OCI-LY7 (cell line): ENCODE measurements around the gene HDGFL3. TPM values are rescaled to one million over a fixed set of nuclear protein-coding genes. Genes with fewer than 3 reads are reported as not detected.

Source experiments
- BruUV-seq: library from RNA; stranded (reverse); fragments of 400-500 nt; replicated peaks from 2 replicates; lab custom pipeline; 2021; lab: Mats Ljungman, UMichigan
- CTCF ChIA-PET: fragments of 300-600 bp; sonication (Branson Sonifier 250); formaldehyde crosslinking; loops from one replicate; lab custom pipeline; 2022; ENCODE audit warnings: antibody characterized with exemption; ENCODE audit not compliant: unreplicated experiment; lab: Charles Lee
- POLR2A ChIA-PET: fragments of 300-600 bp; sonication (Branson Sonifier 250); formaldehyde crosslinking; loops from one replicate; lab custom pipeline; 2022; ENCODE audit warnings: antibody characterized with exemption; lab: Charles Lee
- DNase-seq: peaks from one replicate; pipeline ENCODE4 v3.0.0-alpha.2; 2015; ENCODE audit warnings: low spot score
- H2AFZ ChIP-seq: fragments of 200-600 bp; sonication (generic), shearing (Covaris generic); 2 replicates; pipeline ENCODE4 v1.6.1; 2014; ENCODE audit warnings: mild to moderate bottlenecking, antibody characterized with exemption, low read length, moderate library complexity
- H3K27ac ChIP-seq: fragments of 200-600 bp; sonication (generic); 2 replicates; pipeline ENCODE4 v1.5.1; 2014; ENCODE audit warnings: mixed run types, low read depth, mild to moderate bottlenecking, moderate library complexity, low read length, inconsistent platforms; ENCODE audit not compliant: poor library complexity, severe bottlenecking
- H3K36me3 ChIP-seq: fragments of 200-600 bp; sonication (generic); 2 replicates; pipeline ENCODE4 v1.6.1; 2014; ENCODE audit warnings: mild to moderate bottlenecking, antibody characterized with exemption, low read length, moderate library complexity, mixed read lengths; ENCODE audit not compliant: insufficient read depth
- H3K4me1 ChIP-seq: fragments of 200-600 bp; sonication (generic); 2 replicates; pipeline ENCODE4 v1.5.1; 2014; ENCODE audit warnings: mild to moderate bottlenecking, low read length; ENCODE audit not compliant: insufficient read depth, poor library complexity, severe bottlenecking
- H3K4me2 ChIP-seq: fragments of 200-600 bp; sonication (generic); 2 replicates; pipeline ENCODE4 v1.6.1; 2014; ENCODE audit warnings: mild to moderate bottlenecking, low read length
- H3K4me3 ChIP-seq: fragments of 200-600 bp; sonication (generic); 2 replicates; pipeline ENCODE4 v1.5.1; 2014; ENCODE audit warnings: mild to moderate bottlenecking, low read depth, low read length; ENCODE audit not compliant: poor library complexity, severe bottlenecking
- H3K79me2 ChIP-seq: fragments of 200-600 bp; sonication (generic); 2 replicates; pipeline ENCODE4 v1.6.1; 2016; ENCODE audit warnings: low read depth, mild to moderate bottlenecking, low read length, moderate library complexity, mixed read lengths; ENCODE audit not compliant: insufficient read depth
- H3K9me2 ChIP-seq: fragments of 200-600 bp; sonication (generic); 2 replicates; pipeline ENCODE4 v1.6.1; 2016; ENCODE audit warnings: mild to moderate bottlenecking, low read length, mixed read lengths; ENCODE audit not compliant: insufficient read depth
- H3K9me3 ChIP-seq: fragments of 200-600 bp; sonication (generic); 2 replicates; pipeline ENCODE4 v1.6.1; 2014; ENCODE audit warnings: mild to moderate bottlenecking, mixed run types, low read length, mixed read lengths
- H4K20me1 ChIP-seq: fragments of 200-600 bp; sonication (generic); 2 replicates; pipeline ENCODE4 v1.6.1; 2014; ENCODE audit warnings: mild to moderate bottlenecking, antibody characterized with exemption, low read length, moderate library complexity, mixed read lengths; ENCODE audit not compliant: insufficient read depth
- CTCF ChIP-seq: fragments of 200-600 bp; sonication (generic); conservative IDR thresholded peaks from 2 replicates; pipeline ENCODE4 v1.5.1; 2014; ENCODE audit warnings: mild to moderate bottlenecking, antibody characterized with exemption, low read length, moderate library complexity, mixed read lengths
- EZH2phosphoT487 ChIP-seq: fragments of 200-600 bp; sonication (generic); IDR thresholded peaks from 2 replicates; pipeline ENCODE4 v1.6.1; 2018; ENCODE audit warnings: low read depth, borderline replicate concordance, mild to moderate bottlenecking, mixed run types, antibody characterized with exemption, low read length, moderate library complexity, mixed read lengths
- intact Hi-C: fragments of 100-400 bp; cut with micrococcal nuclease; formaldehyde crosslinking; loops from one replicate; pipeline ENCODE4 v1.10.0; 2022; ENCODE audit not compliant: unreplicated experiment
- total RNA-seq, 2 experiments: library from RNA; depleted of rRNA in 1 of 2; stranded (reverse); fragments of >200 nt in 1 of 2; shearing (Covaris generic) in 1 of 2; gene quantifications; 2 replicates each; pipeline ENCODE4 v1.2.3, GENCODE V29; 2014 to 2022

Gene HDGFL3
- total RNA-seq, 2 experiments from 2014 or later, result 29.3 to 74.4 TPM

- H3K79me2 ChIP-seq, result no peaks in the 10 kb centered on the region
- ChIA-PET POLR2A (interaction anchor here (0.7 to 3.0 kb wide), 5 partner anchors 8 to 160 kb away, joined by 3 to 17 read pairs (median 3); partner anchors contain the start of gene BTBD1), CTCF (interaction anchor here (0.6 kb wide), 1 partner anchor 136 kb away, joined by 3 read pairs; no protein-coding TSS in a partner anchor)
- no peaks in the 10 kb centered on the region for H3K36me3 ChIP-seq
- H3K4me3 ChIP-seq, result peak within 1 kb of the TSS; percentile 74
- TF ChIP-seq CTCF (peak; percentile 34; the same call in 1 of the 2 replicates), EZH2phosphoT487 (no peak)
- no TSS peak for BruUV-seq
- H3K9me3 ChIP-seq, result no peaks in the 10 kb centered on the region
- intact Hi-C loops, result loop anchor here (5.0 kb wide), 1 partner anchor 300 kb away; the partner anchor contains the start of genes FSD2 and WHAMM
- peak; percentile 69 for DNase-seq
- H2AFZ ChIP-seq, result peak within 1 kb of the TSS; percentile 88
- peak within 1 kb of the TSS; percentile 82 for H3K4me2 ChIP-seq
- H3K4me1 ChIP-seq, result peaks cover 23% of the 10 kb centered on the region
- H4K20me1 ChIP-seq, result no peaks in the 10 kb centered on the region
- H3K9me2 ChIP-seq, result no peaks in the 10 kb centered on the region
- peak within 1 kb of the TSS; percentile 74 for H3K27ac ChIP-seq
Observed at GRCh38 chr15:83106994-83107840, 100.4 kb downstream of the HDGFL3 start, which contains the start of gene TM6SF1. Gene TM6SF1 (plus strand): TSS chr15:83107645. CDS start chr15:83107681, 36 bp downstream.

GRCh38 chr15:83105440-83105839, 102.2 kb downstream of the HDGFL3 start:
- intact Hi-C loops, result loop anchor here (5.0 kb wide), 1 partner anchor 298 kb away; the partner anchor contains the start of genes FSD2 and WHAMM
- CTCF ChIA-PET, result no interaction called here
- H3K4me3 ChIP-seq, result no peak overlapping the region
- H3K79me2 ChIP-seq, result no peaks in the 10 kb centered on the region
- no TSS peak for BruUV-seq
- no peaks in the 10 kb centered on the region for H3K9me3 ChIP-seq
- POLR2A ChIA-PET, result interaction anchor here (0.8 to 3.0 kb wide), 4 partner anchors 14 to 119 kb away, joined by 3 to 17 read pairs (median 4); partner anchors contain the start of genes BTBD1 and RAMAC
- H2AFZ ChIP-seq, result no peak overlapping the region
- H3K36me3 ChIP-seq, result no peaks in the 10 kb centered on the region
- H4K20me1 ChIP-seq, result no peaks in the 10 kb centered on the region
- DNase-seq, result no peak
- peaks cover 23% of the 10 kb centered on the region for H3K4me1 ChIP-seq
- H3K4me2 ChIP-seq, result no peak overlapping the region
- no peaks in the 10 kb centered on the region for H3K9me2 ChIP-seq
- H3K27ac ChIP-seq, result no peak overlapping the region
- TF ChIP-seq CTCF, result no peak
- TF ChIP-seq EZH2phosphoT487, result no peak
